HEK293 (cell line): Measurements from ENCODE around the gene ZMYM4.

ENCODE experiments used
- CTCF ChIA-PET: fragments of 350-600 bp; formaldehyde crosslinking; extraction: SDS; loops from one replicate; lab custom pipeline; 2021; ENCODE audit warnings: antibody characterized with exemption; lab: Yijun Ruan, JAX
- POLR2A ChIA-PET: fragments of 300-600 bp; formaldehyde crosslinking; extraction: SDS; loops from one replicate; lab custom pipeline; 2020; ENCODE audit warnings: antibody characterized with exemption, inconsistent platforms; lab: Yijun Ruan, JAX
- H3K27ac ChIP-seq: fragments of 200-500 bp; sonication (Bioruptor generic); 2 replicates; pipeline ENCODE4 v1.5.1; 2014; ENCODE audit warnings: low read depth, low read length, control low read depth, inconsistent platforms; ENCODE audit errors: extremely low read depth
- H3K36me3 ChIP-seq, 2 experiments: fragments of 200-500 bp in 1 of 2; sonication (Bioruptor generic) in 1 of 2; 1 replicate in 1 of 2; 2 replicates in 1 of 2; pipeline ENCODE4 v1.5.1; 2014 to 2017; ENCODE audit warnings: inconsistent platforms in 2 of 2, low read length in 2 of 2; ENCODE audit not compliant: control insufficient read depth in 2 of 2, insufficient read depth in 1 of 2
- H3K4me1 ChIP-seq: fragments of 200-500 bp; sonication (Bioruptor generic); 2 replicates; pipeline ENCODE4 v1.5.1; 2014; ENCODE audit warnings: mild to moderate bottlenecking, low read length, inconsistent platforms; ENCODE audit not compliant: control insufficient read depth, insufficient read depth
- H3K4me3 ChIP-seq: 2 replicates; pipeline ENCODE4 v1.5.1; 2011; ENCODE audit warnings: low read depth, mild to moderate bottlenecking, control low read depth, low read length, moderate library complexity
- H3K9me3 ChIP-seq: fragments of 200-500 bp; sonication (Bioruptor generic); 2 replicates; pipeline ENCODE4 v1.5.1; 2014; ENCODE audit warnings: low read depth, low read length, inconsistent platforms; ENCODE audit not compliant: control insufficient read depth, insufficient read depth
- GLI4 ChIP-seq: fragments of 450-650 bp; formaldehyde crosslinking; IDR thresholded peaks from 2 replicates; pipeline ENCODE4 v1.5.1; 2016; ENCODE audit warnings: missing biosample characterization, missing genetic modification characterization
- KLF7 ChIP-seq: fragments of 450-650 bp; formaldehyde crosslinking; IDR thresholded peaks from 2 replicates; pipeline ENCODE4 v1.5.1; 2016; ENCODE audit warnings: missing biosample characterization, missing genetic modification characterization, borderline replicate concordance
- SETDB1 ChIP-seq: IDR thresholded peaks from one replicate; pipeline ENCODE4 v1.6.1; 2017; ENCODE audit warnings: mild to moderate bottlenecking, low read length, moderate library complexity, mixed read lengths; ENCODE audit not compliant: insufficient read length
- YY1 ChIP-seq: fragments of 450-650 bp; formaldehyde crosslinking; IDR thresholded peaks from 2 replicates; pipeline ENCODE4 v1.5.1; 2018; ENCODE audit warnings: missing biosample characterization, missing genetic modification characterization
- YY2 ChIP-seq: fragments of 450-650 bp; formaldehyde crosslinking; IDR thresholded peaks from 2 replicates; pipeline ENCODE4 v1.5.1; 2016; ENCODE audit warnings: missing biosample characterization, missing genetic modification characterization
- ZFP37 ChIP-seq: fragments of 450-650 bp; formaldehyde crosslinking; IDR thresholded peaks from 2 replicates; pipeline ENCODE4 v1.5.1; 2016; ENCODE audit warnings: missing biosample characterization, missing genetic modification characterization
- ZNF121 ChIP-seq: fragments of 450-650 bp; formaldehyde crosslinking; IDR thresholded peaks from 2 replicates; pipeline ENCODE4 v1.5.1; 2016; ENCODE audit warnings: missing biosample characterization, missing genetic modification characterization
- ZNF132 ChIP-seq: fragments of 450-650 bp; formaldehyde crosslinking; IDR thresholded peaks from 2 replicates; pipeline ENCODE4 v1.5.1; 2017; ENCODE audit warnings: missing biosample characterization, missing genetic modification characterization, borderline replicate concordance
- ZNF239 ChIP-seq: fragments of 450-650 bp; formaldehyde crosslinking; IDR thresholded peaks from 2 replicates; pipeline ENCODE4 v1.5.1; 2016; ENCODE audit warnings: missing biosample characterization, missing genetic modification characterization
- ZNF311 ChIP-seq: fragments of 450-650 bp; formaldehyde crosslinking; IDR thresholded peaks from 2 replicates; pipeline ENCODE4 v1.5.1; 2017; ENCODE audit warnings: missing biosample characterization, missing genetic modification characterization, borderline replicate concordance
- ZNF529 ChIP-seq: fragments of 450-650 bp; formaldehyde crosslinking; IDR thresholded peaks from 2 replicates; pipeline ENCODE4 v1.5.1; 2017; ENCODE audit warnings: missing genetic modification characterization, missing biosample characterization; ENCODE audit not compliant: insufficient replicate concordance
- ZNF623 ChIP-seq: fragments of 450-650 bp; formaldehyde crosslinking; IDR thresholded peaks from 2 replicates; pipeline ENCODE4 v1.5.1; 2016; ENCODE audit warnings: missing biosample characterization, missing genetic modification characterization
- ZNF660 ChIP-seq: fragments of 450-650 bp; IDR thresholded peaks from 2 replicates; pipeline ENCODE4 v1.5.1; 2018; ENCODE audit warnings: missing biosample characterization, mild to moderate bottlenecking, missing genetic modification characterization
- ZNF776 ChIP-seq: fragments of 450-650 bp; formaldehyde crosslinking; IDR thresholded peaks from 2 replicates; pipeline ENCODE4 v1.5.0; 2017; ENCODE audit warnings: missing biosample characterization, missing genetic modification characterization, borderline replicate concordance
- ZSCAN30 ChIP-seq: fragments of 450-650 bp; IDR thresholded peaks from 2 replicates; pipeline ENCODE4 v1.5.1; 2018; ENCODE audit warnings: missing biosample characterization, mild to moderate bottlenecking, missing genetic modification characterization, moderate library complexity
- TF ChIP-seq, protein P1 (sequence below): fragments of 450-650 bp; formaldehyde crosslinking; IDR thresholded peaks from 2 replicates; pipeline ENCODE4 v1.5.1; 2016; ENCODE audit warnings: missing biosample characterization, missing genetic modification characterization
- TF ChIP-seq, protein P2 (sequence below): fragments of 450-650 bp; formaldehyde crosslinking; IDR thresholded peaks from 2 replicates; pipeline ENCODE4 v1.5.1; 2016; ENCODE audit warnings: missing biosample characterization, missing genetic modification characterization
- TF ChIP-seq, protein P3 (sequence below): fragments of 450-650 bp; formaldehyde crosslinking; IDR thresholded peaks from 2 replicates; pipeline ENCODE4 v1.5.1; 2016; ENCODE audit warnings: missing biosample characterization, missing genetic modification characterization
- TF ChIP-seq, protein P4 (sequence below): fragments of 450-650 bp; IDR thresholded peaks from 2 replicates; pipeline ENCODE4 v1.5.1; 2018; ENCODE audit warnings: missing biosample characterization, missing genetic modification characterization
- TF ChIP-seq, protein P5 (sequence below): fragments of 450-650 bp; formaldehyde crosslinking; conservative IDR thresholded peaks from 2 replicates; pipeline ENCODE4 v1.5.1; 2016; ENCODE audit warnings: low read depth, missing biosample characterization, missing genetic modification characterization
- TF ChIP-seq, protein P6 (sequence below): fragments of 450-650 bp; formaldehyde crosslinking; IDR thresholded peaks from 2 replicates; pipeline ENCODE4 v1.5.1; 2016; ENCODE audit warnings: missing biosample characterization, missing genetic modification characterization, low read depth

ZMYM4 gene

DNA sequence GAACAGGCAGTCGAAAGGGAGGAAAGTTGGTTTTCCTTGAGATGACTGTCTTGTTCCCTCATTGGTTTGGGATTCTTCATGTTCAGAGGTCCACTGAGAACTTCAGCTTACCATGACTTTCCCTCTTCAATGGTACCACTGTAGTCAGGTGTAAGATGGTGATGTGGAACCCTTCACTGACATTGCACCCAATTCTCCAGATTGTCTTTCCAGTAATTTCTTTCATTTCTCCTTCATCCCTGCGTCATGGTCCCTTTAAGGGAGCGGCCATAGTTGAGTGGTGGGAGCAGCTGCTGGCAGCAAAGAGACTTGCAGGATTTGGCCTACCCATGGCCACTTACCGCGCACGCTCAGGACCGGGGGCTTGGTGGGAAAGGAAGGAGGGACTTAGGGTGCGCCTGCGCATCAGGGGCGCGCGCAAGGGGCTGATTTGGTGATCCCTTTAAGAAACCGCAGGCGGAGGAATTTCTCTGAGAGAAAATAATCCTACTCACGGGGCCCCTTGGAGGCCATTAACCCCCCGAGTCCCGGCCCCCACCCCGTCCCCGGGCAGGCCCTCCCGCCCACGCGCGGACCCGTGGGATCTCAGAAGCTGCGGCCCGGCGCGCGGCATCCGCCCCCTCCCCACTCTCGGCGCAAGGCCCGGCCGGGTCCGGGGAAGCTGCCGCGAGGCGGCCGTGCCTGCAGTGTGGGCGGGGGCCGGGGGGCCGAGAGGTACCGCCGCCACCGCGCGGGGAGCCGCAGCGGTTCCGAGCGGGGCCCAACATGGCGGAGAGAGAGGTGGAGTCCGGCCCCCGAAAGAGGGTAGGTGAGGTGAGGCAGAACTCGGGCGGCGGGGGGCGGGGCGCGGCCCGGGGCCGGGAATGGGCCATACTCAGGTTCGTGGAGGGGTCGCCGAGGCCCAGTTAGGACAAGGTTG, at the start of gene ZMYM4:
TSS of gene ZMYM4 (plus strand) at position 428 of the 919 bp plus-strand sequence. CDS start at position 766, 338 bp downstream.
- Histone ChIP-seq H3K36me3 (peaks cover 0 to 22% of the 10 kb centered on the region in 2 experiments; a peak in 2 of 3 replicates), H3K9me3 (no peaks in the 10 kb centered on the region), H3K4me1 (no peaks in the 10 kb centered on the region), H3K27ac (peak within 1 kb of the TSS; percentile 87), H3K4me3 (peak within 1 kb of the TSS; percentile 95)
- CTCF ChIA-PET: interaction anchor here (0.5 kb wide), 1 partner anchor 68 kb away, joined by 3 read pairs; no protein-coding TSS in a partner anchor
- POLR2A ChIA-PET: interaction anchor here (0.9 to 1.4 kb wide), 3 partner anchors 76 to 501 kb away, joined by 3 to 8 read pairs (median 5); partner anchors contain the start of genes CLSPN and SFPQ
- TF ChIP-seq, protein P1, sequence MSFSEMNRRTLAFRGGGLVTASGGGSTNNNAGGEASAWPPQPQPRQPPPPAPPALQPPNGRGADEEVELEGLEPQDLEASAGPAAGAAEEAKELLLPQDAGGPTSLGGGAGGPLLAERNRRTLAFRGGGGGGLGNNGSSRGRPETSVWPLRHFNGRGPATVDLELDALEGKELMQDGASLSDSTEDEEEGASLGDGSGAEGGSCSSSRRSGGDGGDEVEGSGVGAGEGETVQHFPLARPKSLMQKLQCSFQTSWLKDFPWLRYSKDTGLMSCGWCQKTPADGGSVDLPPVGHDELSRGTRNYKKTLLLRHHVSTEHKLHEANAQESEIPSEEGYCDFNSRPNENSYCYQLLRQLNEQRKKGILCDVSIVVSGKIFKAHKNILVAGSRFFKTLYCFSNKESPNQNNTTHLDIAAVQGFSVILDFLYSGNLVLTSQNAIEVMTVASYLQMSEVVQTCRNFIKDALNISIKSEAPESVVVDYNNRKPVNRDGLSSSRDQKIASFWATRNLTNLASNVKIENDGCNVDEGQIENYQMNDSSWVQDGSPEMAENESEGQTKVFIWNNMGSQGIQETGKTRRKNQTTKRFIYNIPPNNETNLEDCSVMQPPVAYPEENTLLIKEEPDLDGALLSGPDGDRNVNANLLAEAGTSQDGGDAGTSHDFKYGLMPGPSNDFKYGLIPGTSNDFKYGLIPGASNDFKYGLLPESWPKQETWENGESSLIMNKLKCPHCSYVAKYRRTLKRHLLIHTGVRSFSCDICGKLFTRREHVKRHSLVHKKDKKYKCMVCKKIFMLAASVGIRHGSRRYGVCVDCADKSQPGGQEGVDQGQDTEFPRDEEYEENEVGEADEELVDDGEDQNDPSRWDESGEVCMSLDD (tag by site-specific recombination): peak; percentile 11; the same call in 1 of the 2 replicates
- TF ChIP-seq, protein P2, sequence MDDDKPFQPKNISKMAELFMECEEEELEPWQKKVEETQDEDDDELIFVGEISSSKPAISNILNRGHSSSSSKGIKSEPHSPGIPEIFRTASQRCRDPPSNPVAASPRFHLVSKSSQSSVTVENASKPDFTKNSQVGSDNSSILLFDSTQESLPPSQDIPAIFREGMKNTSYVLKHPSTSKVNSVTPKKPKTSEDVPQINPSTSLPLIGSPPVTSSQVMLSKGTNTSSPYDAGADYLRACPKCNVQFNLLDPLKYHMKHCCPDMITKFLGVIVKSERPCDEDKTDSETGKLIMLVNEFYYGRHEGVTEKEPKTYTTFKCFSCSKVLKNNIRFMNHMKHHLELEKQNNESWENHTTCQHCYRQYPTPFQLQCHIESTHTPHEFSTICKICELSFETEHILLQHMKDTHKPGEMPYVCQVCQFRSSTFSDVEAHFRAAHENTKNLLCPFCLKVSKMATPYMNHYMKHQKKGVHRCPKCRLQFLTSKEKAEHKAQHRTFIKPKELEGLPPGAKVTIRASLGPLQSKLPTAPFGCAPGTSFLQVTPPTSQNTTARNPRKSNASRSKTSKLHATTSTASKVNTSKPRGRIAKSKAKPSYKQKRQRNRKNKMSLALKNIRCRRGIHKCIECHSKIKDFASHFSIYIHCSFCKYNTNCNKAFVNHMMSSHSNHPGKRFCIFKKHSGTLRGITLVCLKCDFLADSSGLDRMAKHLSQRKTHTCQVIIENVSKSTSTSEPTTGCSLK (tag by site-specific recombination): no peak
- TF ChIP-seq YY2 (tag by site-specific recombination) (peak; percentile 71), ZSCAN30 (tag by site-specific recombination) (peak; percentile 32; the same call in 1 of the 2 replicates), GLI4 (tag by site-specific recombination) (no peak), ZNF132 (tag by site-specific recombination) (no peak), ZNF311 (tag by site-specific recombination) (no peak), KLF7 (tag by site-specific recombination) (no peak), ZNF529 (tag by site-specific recombination) (no peak), YY1 (tag by site-specific recombination) (peak; percentile 79), ZNF660 (tag by site-specific recombination) (peak; percentile 68; the same call in 1 of the 2 replicates), ZNF239 (tag by site-specific recombination) (no peak), ZNF121 (tag by site-specific recombination) (no peak), ZFP37 (no peak), ZNF776 (no peak), ZNF623 (tag by site-specific recombination) (no peak), SETDB1 (peak; percentile 90)
- TF ChIP-seq, protein P3, sequence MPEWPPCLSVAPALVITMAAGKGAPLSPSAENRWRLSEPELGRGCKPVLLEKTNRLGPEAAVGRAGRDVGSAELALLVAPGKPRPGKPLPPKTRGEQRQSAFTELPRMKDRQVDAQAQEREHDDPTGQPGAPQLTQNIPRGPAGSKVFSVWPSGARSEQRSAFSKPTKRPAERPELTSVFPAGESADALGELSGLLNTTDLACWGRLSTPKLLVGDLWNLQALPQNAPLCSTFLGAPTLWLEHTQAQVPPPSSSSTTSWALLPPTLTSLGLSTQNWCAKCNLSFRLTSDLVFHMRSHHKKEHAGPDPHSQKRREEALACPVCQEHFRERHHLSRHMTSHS (tag by site-specific recombination): no peak
- TF ChIP-seq, protein P4, sequence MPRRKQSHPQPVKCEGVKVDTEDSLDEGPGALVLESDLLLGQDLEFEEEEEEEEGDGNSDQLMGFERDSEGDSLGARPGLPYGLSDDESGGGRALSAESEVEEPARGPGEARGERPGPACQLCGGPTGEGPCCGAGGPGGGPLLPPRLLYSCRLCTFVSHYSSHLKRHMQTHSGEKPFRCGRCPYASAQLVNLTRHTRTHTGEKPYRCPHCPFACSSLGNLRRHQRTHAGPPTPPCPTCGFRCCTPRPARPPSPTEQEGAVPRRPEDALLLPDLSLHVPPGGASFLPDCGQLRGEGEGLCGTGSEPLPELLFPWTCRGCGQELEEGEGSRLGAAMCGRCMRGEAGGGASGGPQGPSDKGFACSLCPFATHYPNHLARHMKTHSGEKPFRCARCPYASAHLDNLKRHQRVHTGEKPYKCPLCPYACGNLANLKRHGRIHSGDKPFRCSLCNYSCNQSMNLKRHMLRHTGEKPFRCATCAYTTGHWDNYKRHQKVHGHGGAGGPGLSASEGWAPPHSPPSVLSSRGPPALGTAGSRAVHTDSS (tag by site-specific recombination): peak; percentile 43; the same call in 1 of the 2 replicates
- TF ChIP-seq, protein P5, sequence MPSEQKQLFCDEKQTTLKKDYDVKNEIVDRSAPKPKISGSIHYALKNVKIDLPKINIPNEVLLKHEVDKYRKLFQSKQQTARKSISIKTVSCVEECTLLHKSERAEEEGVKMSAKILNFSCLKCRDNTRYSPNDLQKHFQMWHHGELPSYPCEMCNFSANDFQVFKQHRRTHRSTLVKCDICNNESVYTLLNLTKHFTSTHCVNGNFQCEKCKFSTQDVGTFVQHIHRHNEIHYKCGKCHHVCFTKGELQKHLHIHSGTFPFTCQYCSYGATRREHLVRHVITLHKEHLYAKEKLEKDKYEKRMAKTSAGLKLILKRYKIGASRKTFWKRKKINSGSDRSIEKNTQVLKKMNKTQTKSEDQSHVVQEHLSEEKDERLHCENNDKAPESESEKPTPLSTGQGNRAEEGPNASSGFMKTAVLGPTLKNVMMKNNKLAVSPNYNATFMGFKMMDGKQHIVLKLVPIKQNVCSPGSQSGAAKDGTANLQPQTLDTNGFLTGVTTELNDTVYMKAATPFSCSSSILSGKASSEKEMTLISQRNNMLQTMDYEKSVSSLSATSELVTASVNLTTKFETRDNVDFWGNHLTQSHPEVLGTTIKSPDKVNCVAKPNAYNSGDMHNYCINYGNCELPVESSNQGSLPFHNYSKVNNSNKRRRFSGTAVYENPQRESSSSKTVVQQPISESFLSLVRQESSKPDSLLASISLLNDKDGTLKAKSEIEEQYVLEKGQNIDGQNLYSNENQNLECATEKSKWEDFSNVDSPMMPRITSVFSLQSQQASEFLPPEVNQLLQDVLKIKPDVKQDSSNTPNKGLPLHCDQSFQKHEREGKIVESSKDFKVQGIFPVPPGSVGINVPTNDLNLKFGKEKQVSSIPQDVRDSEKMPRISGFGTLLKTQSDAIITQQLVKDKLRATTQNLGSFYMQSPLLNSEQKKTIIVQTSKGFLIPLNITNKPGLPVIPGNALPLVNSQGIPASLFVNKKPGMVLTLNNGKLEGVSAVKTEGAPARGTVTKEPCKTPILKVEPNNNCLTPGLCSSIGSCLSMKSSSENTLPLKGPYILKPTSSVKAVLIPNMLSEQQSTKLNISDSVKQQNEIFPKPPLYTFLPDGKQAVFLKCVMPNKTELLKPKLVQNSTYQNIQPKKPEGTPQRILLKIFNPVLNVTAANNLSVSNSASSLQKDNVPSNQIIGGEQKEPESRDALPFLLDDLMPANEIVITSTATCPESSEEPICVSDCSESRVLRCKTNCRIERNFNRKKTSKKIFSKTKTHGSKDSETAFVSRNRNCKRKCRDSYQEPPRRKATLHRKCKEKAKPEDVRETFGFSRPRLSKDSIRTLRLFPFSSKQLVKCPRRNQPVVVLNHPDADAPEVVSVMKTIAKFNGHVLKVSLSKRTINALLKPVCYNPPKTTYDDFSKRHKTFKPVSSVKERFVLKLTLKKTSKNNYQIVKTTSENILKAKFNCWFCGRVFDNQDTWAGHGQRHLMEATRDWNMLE (tag by site-specific recombination): peak; percentile 78
- TF ChIP-seq, protein P6, sequence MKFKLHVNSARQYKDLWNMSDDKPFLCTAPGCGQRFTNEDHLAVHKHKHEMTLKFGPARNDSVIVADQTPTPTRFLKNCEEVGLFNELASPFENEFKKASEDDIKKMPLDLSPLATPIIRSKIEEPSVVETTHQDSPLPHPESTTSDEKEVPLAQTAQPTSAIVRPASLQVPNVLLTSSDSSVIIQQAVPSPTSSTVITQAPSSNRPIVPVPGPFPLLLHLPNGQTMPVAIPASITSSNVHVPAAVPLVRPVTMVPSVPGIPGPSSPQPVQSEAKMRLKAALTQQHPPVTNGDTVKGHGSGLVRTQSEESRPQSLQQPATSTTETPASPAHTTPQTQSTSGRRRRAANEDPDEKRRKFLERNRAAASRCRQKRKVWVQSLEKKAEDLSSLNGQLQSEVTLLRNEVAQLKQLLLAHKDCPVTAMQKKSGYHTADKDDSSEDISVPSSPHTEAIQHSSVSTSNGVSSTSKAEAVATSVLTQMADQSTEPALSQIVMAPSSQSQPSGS: no peak
